Testis (tissue), 3 donors: ENCODE data around the gene RPS26. TPM values are rescaled to one million over a fixed set of nuclear protein-coding genes. Genes with fewer than 3 reads are reported as not detected.

Experiments used
- DNase-seq: peaks from one replicate; pipeline ENCODE4 v3.0.0-alpha.2; 2019
- H3K27ac ChIP-seq, 2 donors: fragments of 200-600 bp; sonication (generic); one replicate each; pipeline ENCODE4 v1.5.1; 2019
- H3K27me3 ChIP-seq: fragments of 200-600 bp; sonication (generic); one replicate; pipeline ENCODE4 v1.5.1; 2019
- H3K36me3 ChIP-seq: fragments of 200-600 bp; sonication (generic); one replicate; pipeline ENCODE4 v1.5.1; 2017; ENCODE audit warnings: low read depth; ENCODE audit errors: missing control alignments
- H3K4me1 ChIP-seq: fragments of 200-600 bp; sonication (generic); one replicate; pipeline ENCODE4 v1.5.1; 2019
- H3K4me3 ChIP-seq, 2 donors: fragments of 200-600 bp; sonication (generic); one replicate each; pipeline ENCODE4 v1.5.1; 2017 to 2019
- H3K9me3 ChIP-seq: fragments of 200-600 bp; sonication (generic); one replicate; pipeline ENCODE4 v1.5.1; 2017
- CTCF ChIP-seq, 3 experiments: fragments of 450-650 bp in 2 of 3; fragments of 200-600 bp in 1 of 3; sonication (generic) in 1 of 3; IDR thresholded peaks; one replicate each; pipeline ENCODE4 v1.5.1; 2016 to 2019; ENCODE audit warnings: antibody characterized with exemption in 3 of 3, mild to moderate bottlenecking in 2 of 3, moderate library complexity in 1 of 3
- POLR2A ChIP-seq: fragments of 450-650 bp; IDR thresholded peaks from one replicate; pipeline ENCODE4 v1.6.1; 2017; ENCODE audit warnings: antibody characterized with exemption, mild to moderate bottlenecking, moderate library complexity
- WGBS, 2 donors: methylation state at CpG; one replicate each; pipeline ENCODE4 v1.1.5; 2018; 5-methylcytosine and 5-hydroxymethylcytosine counted together
- intact Hi-C: fragments of 100-400 bp; cut with DNase I; formaldehyde crosslinking; loops from one replicate; pipeline ENCODE4 v1.15.1; 2023; ENCODE audit warnings: low total_unique reads
- polyA plus RNA-seq: library from polyadenylated mRNA; stranded (reverse); fragments of 350-450 nt; fragmentation: Illumina TruSeq; extraction: RNeasy Lipid Tissue Mini Kit (QIAGEN cat#74804); gene quantifications from one replicate; pipeline ENCODE4 v1.2.3, GENCODE V29; 2014; ENCODE audit warnings: low read depth, low replicate concordance; ENCODE audit not compliant: insufficient read depth
- total RNA-seq, 2 donors: library from RNA; depleted of rRNA; stranded (reverse); fragments of >200 nt; gene quantifications; one replicate each; pipeline ENCODE4 v1.2.3, GENCODE V29; 2016

Gene RPS26
- total and polyA plus RNA-seq, 3 donors from 2014 or later: 197 to 568 (median 395) TPM

DNA sequence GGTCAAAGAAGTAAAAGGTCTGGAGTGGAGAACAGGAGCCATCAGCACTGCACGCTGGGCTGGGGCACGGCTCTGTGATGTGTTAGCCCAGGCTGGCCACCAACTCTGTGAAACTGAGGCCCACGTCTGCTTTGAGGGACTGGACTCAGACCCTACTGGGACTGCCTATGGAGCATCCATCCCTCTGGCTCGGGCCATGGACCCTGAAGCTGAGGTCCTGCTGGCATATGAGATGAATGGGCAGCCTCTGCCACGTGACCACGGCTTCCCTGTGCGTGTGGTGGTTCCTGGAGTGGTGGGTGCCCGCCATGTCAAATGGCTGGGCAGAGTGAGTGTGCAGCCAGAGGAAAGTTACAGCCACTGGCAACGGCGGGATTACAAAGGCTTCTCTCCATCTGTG is 37.5 kb upstream of the RPS26 start:
- peaks cover 3% of the 10 kb centered on the region for H3K4me1 ChIP-seq
- intact Hi-C loops: no loop called here
- no peak overlapping the region for H3K27ac ChIP-seq
- H3K27me3 ChIP-seq: no peaks in the 10 kb centered on the region
- TF ChIP-seq POLR2A (no peak), CTCF (IDR thresholded peaks at IDR 0.05) (no peak)
- no peak overlapping the region for H3K4me3 ChIP-seq
- no peaks in the 10 kb centered on the region for H3K9me3 ChIP-seq
- H3K36me3 ChIP-seq: no peaks in the 10 kb centered on the region
- WGBS, 2 donors: 94 to 100% methylated on average over 1 to 10 of the region's 10 CpGs
- no peak for DNase-seq

DNA sequence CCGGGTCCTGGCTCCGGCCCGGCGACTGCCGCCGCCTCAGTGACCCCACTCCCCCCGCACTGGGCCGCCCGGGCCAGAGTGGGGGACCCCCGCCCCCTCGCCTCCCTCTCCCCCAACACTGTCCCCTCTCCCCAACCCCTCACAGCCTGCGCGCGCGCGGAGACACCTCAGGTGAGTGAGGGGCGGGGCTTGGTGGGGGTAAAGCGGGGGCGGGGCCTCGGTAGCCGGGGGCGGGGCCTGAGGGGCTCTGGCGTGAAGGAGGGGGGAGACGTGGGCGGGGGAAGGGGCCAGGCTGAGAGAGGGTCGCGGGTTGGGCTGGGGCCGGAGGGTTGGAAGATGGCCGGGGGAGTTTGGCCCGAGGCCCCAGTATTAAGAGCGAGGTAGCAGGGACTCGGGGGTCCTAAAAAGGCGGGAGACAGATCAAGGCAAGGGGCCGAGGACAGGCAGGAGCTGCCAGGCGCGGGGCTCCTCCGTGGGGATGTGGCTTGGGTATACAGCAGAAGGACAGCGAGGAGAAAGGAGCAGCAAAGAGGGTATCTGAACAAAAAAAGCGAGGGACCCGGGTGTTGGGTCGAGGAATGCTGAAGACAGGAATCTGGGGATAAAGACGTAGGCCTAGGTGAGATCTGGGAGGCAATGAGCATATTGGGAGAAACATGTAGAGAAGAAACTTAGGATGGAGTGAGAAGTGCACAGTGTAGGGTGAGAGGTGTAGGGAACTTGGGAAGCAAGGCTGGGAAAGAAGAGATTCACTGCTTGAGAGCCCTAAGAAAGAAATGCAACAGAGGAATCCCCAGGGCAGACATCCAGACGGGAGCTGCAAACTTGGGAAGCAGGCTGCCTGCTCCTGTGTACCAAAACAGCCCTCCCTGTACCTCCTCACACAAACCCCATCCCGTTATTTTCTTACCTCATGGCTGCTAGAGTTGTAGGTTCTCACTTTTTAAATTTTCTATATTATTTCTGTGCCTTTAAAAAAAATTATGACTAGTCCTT is 33.9 kb upstream of the RPS26 start:
- intact Hi-C loops: no loop called here
- Histone ChIP-seq H3K27me3 (no peaks in the 10 kb centered on the region), H3K4me3 (peak overlapping the region; percentile 96 to 99), H3K27ac (peak overlapping the region; percentile 96 to 98), H3K4me1 (peaks cover 3% of the 10 kb centered on the region), H3K36me3 (no peaks in the 10 kb centered on the region), H3K9me3 (no peaks in the 10 kb centered on the region)
- 1 to 2% methylated on average over 29 to 30 of the region's 44 CpGs for WGBS, 2 donors
- no peak for TF ChIP-seq CTCF (IDR thresholded peaks at IDR 0.05)
- no peak for TF ChIP-seq POLR2A
- DNase-seq: peak; percentile 76

GRCh38 chr12:56010111-56010570 is 31.6 kb upstream of the RPS26 start:
- no peak for DNase-seq
- Histone ChIP-seq H3K9me3 (no peaks in the 10 kb centered on the region), H3K27me3 (no peaks in the 10 kb centered on the region), H3K4me1 (peaks cover 3% of the 10 kb centered on the region), H3K4me3 (no peak overlapping the region), H3K27ac (no peak overlapping the region), H3K36me3 (no peaks in the 10 kb centered on the region)
- intact Hi-C loops: no loop called here
- no peak for TF ChIP-seq CTCF (IDR thresholded peaks at IDR 0.05)
- no peak for TF ChIP-seq POLR2A
- WGBS, 2 donors: 72 to 79% methylated on average over 2 of the region's 2 CpGs

DNA sequence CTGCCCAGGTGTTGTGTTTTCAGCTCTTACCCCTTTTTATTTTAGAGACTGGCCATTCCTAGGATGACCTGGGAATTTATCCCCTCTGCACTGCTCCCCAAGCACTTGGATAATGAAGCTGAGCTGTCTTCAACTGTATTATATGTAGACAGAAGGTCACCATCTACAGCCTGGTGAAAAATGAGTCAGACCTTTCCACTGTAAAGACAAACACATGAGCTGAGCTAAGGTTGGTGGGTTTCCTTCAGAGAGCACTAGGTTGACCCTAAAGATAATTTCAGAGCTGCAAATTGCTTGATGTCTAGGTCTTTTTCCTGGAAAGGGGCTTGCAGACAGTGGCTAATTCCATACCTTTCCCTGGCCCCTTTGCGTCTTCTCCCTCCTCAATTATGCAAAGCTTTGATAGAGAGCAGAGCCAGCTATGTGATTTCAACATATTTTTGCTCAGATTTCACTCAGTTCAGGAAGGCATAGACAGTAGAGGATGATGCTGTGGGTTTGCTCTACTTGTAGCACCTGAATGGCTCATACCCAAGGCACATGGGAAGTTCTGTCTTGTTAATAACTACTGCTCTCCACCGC is 30.1 kb upstream of the RPS26 start:
- WGBS, 2 donors: 77 to 93% methylated on average over 2 of the region's 2 CpGs
- H3K36me3 ChIP-seq: no peaks in the 10 kb centered on the region
- no peak overlapping the region for H3K4me3 ChIP-seq
- intact Hi-C loops: no loop called here
- no peak for TF ChIP-seq CTCF (IDR thresholded peaks at IDR 0.05)
- TF ChIP-seq POLR2A: no peak
- H3K27ac ChIP-seq: no peak overlapping the region
- no peaks in the 10 kb centered on the region for H3K9me3 ChIP-seq
- no peaks in the 10 kb centered on the region for H3K27me3 ChIP-seq
- peaks cover 3% of the 10 kb centered on the region for H3K4me1 ChIP-seq
- DNase-seq: no peak
